ENCODE results near the gene DROSHA. TPM values are rescaled to one million over a fixed set of nuclear protein-coding genes. Genes with fewer than 3 reads are reported as not detected.
"Not testable (repeated sequence)": the region's sequence is repeated elsewhere in the genome, so short reads cannot be mapped to it uniquely, and the experiment has no call there.

DROSHA gene
- total RNA-seq, 1 donor from 2014 or later = 97.3 TPM

GRCh38 chr5:31362529-31362900, 169.4 kb downstream of the DROSHA start:
- Mint-ChIP-seq H3K9me3 (peaks cover 8% of the 10 kb centered on the region), H3K27me3 (no peaks in the 10 kb centered on the region), H3K27ac (no peak overlapping the region), H3K4me1 (ENCODE audit: unreplicated experiment) (no peaks in the 10 kb centered on the region), H3K36me3 (no peaks in the 10 kb centered on the region), H3K4me3 (no peak overlapping the region)
- no peak for DNase-seq (ENCODE audit: extremely low spot score, unreplicated experiment)
- TF ChIP-seq CTCF (conservative IDR thresholded peaks at IDR 0.05) = no peak

GRCh38 chr5:31361704-31362528, 170.0 kb downstream of the DROSHA start:
- not testable (repeated sequence) for H3K27ac Mint-ChIP-seq; H3K4me3 Mint-ChIP-seq; H3K4me1 Mint-ChIP-seq (ENCODE audit: unreplicated experiment); H3K27me3 Mint-ChIP-seq; H3K36me3 Mint-ChIP-seq; DNase-seq (ENCODE audit: extremely low spot score, unreplicated experiment)
- peaks cover 10% of the 10 kb centered on the region for H3K9me3 Mint-ChIP-seq

GRCh38 chr5:31361234-31361633, 170.7 kb downstream of the DROSHA start:
- Mint-ChIP-seq H3K9me3 (peaks cover 12% of the 10 kb centered on the region), H3K4me3 (no peak overlapping the region), H3K36me3 (no peaks in the 10 kb centered on the region), H3K27ac (no peak overlapping the region), H3K27me3 (no peaks in the 10 kb centered on the region), H3K4me1 (ENCODE audit: unreplicated experiment) (no peaks in the 10 kb centered on the region)
- TF ChIP-seq CTCF (conservative IDR thresholded peaks at IDR 0.05) = no peak
- DNase-seq (ENCODE audit: extremely low spot score, unreplicated experiment) = no peak

GRCh38 chr5:31359839-31360238, 172.1 kb downstream of the DROSHA start:
- no peak for TF ChIP-seq CTCF (conservative IDR thresholded peaks at IDR 0.05)
- no peak overlapping the region for H3K4me3 Mint-ChIP-seq

GRCh38 chr5:31357038-31357437, 174.9 kb downstream of the DROSHA start:
- peaks cover 20% of the 10 kb centered on the region for H3K9me3 Mint-ChIP-seq
- H3K4me1 Mint-ChIP-seq (ENCODE audit: unreplicated experiment) = no peaks in the 10 kb centered on the region

More at GRCh38 chr5:31359839-31360238, 172.1 kb downstream of the DROSHA start:
- Mint-ChIP-seq H3K36me3 (no peaks in the 10 kb centered on the region), H3K4me1 (ENCODE audit: unreplicated experiment) (no peaks in the 10 kb centered on the region), H3K27me3 (no peaks in the 10 kb centered on the region), H3K9me3 (peaks cover 17% of the 10 kb centered on the region), H3K27ac (no peak overlapping the region)
- DNase-seq (ENCODE audit: extremely low spot score, unreplicated experiment) = no peak

More at GRCh38 chr5:31357038-31357437, 174.9 kb downstream of the DROSHA start:
- no peak for TF ChIP-seq CTCF (conservative IDR thresholded peaks at IDR 0.05)
- Mint-ChIP-seq H3K27me3 (peaks cover 2% of the 10 kb centered on the region), H3K36me3 (no peaks in the 10 kb centered on the region), H3K4me3 (no peak overlapping the region), H3K27ac (no peak overlapping the region)
- DNase-seq (ENCODE audit: extremely low spot score, unreplicated experiment) = no peak
